GM23338 (cell line): ENCODE data around the gene GNAO1.

Source experiments
- CREB1 ChIP-seq: fragments of 250-450 bp; sonication (Bioruptor Pico); IDR thresholded peaks from 2 replicates; pipeline ENCODE4 v1.5.0; 2020; ENCODE audit warnings: low read depth, mild to moderate bottlenecking, moderate library complexity
- EZH2 ChIP-seq: fragments of 200-600 bp; sonication (generic); IDR thresholded peaks from one replicate; pipeline ENCODE4 v1.8.0; 2017; ENCODE audit warnings: antibody characterized with exemption, mild to moderate bottlenecking, low read depth; ENCODE audit not compliant: unreplicated experiment
- EZH2phosphoT487 ChIP-seq: fragments of 200-600 bp; sonication (generic); IDR thresholded peaks from one replicate; pipeline ENCODE4 v1.8.1; 2018; ENCODE audit warnings: antibody characterized with exemption; ENCODE audit not compliant: unreplicated experiment
- JUNB ChIP-seq: IDR thresholded peaks from one replicate; pipeline ENCODE4 v1.6.1; 2016; ENCODE audit warnings: antibody characterized with exemption; ENCODE audit not compliant: unreplicated experiment
- NANOG ChIP-seq: IDR thresholded peaks from 2 replicates; pipeline ENCODE4 v1.6.1; 2016; ENCODE audit warnings: antibody characterized with exemption, borderline replicate concordance
- POLR2AphosphoS5 ChIP-seq: IDR thresholded peaks from 2 replicates; pipeline ENCODE4 v1.6.1; 2016; ENCODE audit warnings: antibody characterized with exemption, low read depth
- STAT1 ChIP-seq: IDR thresholded peaks from one replicate; pipeline ENCODE4 v1.6.1; 2016; ENCODE audit warnings: antibody characterized with exemption; ENCODE audit not compliant: unreplicated experiment
- ZNF331 ChIP-seq: fragments of 250-450 bp; sonication (Bioruptor Pico); IDR thresholded peaks from 2 replicates; pipeline ENCODE4 v1.5.0; 2020; ENCODE audit warnings: low read depth, mild to moderate bottlenecking, moderate library complexity
- TF ChIP-seq, protein P1 (sequence below), 2 experiments: fragments of 200-600 bp in 1 of 2; sonication (generic) in 1 of 2; conservative IDR thresholded peaks; 2 replicates each; pipeline versions ENCODE4 v1.5.1 to v1.6.1; 2016 to 2017; ENCODE audit warnings: antibody characterized with exemption in 2 of 2, low read depth in 2 of 2, mild to moderate bottlenecking in 2 of 2, moderate library complexity in 1 of 2
- TF ChIP-seq, protein P2 (sequence below): IDR thresholded peaks from one replicate; pipeline ENCODE4 v1.6.1; 2018; ENCODE audit warnings: antibody characterized with exemption; ENCODE audit not compliant: unreplicated experiment
- TF ChIP-seq, protein P3 (sequence below): fragments of 250-450 bp; sonication (Bioruptor Pico); IDR thresholded peaks from 2 replicates; pipeline ENCODE4 v1.5.0; 2020; ENCODE audit warnings: mild to moderate bottlenecking, moderate library complexity

DNA sequence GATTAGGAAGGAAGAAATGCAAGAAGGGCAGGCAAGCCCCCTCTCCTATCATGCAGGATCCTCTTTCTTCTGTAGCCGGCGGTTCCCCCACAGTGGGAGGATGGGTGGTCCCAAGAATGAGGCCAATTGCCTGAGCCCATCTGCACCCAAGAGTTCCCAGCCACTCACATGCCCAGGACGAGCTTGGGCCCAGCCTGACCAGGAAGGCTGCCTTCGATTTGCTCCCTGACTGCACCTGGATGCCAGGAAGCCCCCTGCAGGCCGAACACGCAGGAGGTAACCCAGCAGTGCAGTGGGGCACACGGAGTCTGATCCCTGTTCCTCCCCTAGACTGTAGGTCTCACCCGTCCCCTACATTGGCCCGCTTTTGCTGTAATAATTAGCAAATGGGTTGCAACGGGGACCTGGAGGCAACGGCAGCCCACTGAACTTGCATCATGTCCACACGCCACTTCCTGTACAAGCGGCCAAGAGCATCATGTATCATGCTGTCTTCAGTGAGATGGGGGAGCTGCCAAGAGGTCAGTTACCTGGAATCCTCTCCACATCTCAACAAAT, 166.6 kb downstream of the GNAO1 start:
- TF ChIP-seq EZH2 (no peak), EZH2phosphoT487 (no peak), POLR2AphosphoS5 (no peak), CREB1 (no peak), ZNF331 (CRISPR knock-in tag) (no peak), JUNB (no peak), STAT1 (no peak), NANOG (no peak)
- TF ChIP-seq, protein P1, sequence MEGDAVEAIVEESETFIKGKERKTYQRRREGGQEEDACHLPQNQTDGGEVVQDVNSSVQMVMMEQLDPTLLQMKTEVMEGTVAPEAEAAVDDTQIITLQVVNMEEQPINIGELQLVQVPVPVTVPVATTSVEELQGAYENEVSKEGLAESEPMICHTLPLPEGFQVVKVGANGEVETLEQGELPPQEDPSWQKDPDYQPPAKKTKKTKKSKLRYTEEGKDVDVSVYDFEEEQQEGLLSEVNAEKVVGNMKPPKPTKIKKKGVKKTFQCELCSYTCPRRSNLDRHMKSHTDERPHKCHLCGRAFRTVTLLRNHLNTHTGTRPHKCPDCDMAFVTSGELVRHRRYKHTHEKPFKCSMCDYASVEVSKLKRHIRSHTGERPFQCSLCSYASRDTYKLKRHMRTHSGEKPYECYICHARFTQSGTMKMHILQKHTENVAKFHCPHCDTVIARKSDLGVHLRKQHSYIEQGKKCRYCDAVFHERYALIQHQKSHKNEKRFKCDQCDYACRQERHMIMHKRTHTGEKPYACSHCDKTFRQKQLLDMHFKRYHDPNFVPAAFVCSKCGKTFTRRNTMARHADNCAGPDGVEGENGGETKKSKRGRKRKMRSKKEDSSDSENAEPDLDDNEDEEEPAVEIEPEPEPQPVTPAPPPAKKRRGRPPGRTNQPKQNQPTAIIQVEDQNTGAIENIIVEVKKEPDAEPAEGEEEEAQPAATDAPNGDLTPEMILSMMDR (conservative IDR thresholded peaks at IDR 0.05; ENCODE audit: low read depth in 2 of 2) = peak; percentile 47 to 51
- TF ChIP-seq, protein P2, sequence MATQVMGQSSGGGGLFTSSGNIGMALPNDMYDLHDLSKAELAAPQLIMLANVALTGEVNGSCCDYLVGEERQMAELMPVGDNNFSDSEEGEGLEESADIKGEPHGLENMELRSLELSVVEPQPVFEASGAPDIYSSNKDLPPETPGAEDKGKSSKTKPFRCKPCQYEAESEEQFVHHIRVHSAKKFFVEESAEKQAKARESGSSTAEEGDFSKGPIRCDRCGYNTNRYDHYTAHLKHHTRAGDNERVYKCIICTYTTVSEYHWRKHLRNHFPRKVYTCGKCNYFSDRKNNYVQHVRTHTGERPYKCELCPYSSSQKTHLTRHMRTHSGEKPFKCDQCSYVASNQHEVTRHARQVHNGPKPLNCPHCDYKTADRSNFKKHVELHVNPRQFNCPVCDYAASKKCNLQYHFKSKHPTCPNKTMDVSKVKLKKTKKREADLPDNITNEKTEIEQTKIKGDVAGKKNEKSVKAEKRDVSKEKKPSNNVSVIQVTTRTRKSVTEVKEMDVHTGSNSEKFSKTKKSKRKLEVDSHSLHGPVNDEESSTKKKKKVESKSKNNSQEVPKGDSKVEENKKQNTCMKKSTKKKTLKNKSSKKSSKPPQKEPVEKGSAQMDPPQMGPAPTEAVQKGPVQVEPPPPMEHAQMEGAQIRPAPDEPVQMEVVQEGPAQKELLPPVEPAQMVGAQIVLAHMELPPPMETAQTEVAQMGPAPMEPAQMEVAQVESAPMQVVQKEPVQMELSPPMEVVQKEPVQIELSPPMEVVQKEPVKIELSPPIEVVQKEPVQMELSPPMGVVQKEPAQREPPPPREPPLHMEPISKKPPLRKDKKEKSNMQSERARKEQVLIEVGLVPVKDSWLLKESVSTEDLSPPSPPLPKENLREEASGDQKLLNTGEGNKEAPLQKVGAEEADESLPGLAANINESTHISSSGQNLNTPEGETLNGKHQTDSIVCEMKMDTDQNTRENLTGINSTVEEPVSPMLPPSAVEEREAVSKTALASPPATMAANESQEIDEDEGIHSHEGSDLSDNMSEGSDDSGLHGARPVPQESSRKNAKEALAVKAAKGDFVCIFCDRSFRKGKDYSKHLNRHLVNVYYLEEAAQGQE = no peak
- TF ChIP-seq, protein P3, sequence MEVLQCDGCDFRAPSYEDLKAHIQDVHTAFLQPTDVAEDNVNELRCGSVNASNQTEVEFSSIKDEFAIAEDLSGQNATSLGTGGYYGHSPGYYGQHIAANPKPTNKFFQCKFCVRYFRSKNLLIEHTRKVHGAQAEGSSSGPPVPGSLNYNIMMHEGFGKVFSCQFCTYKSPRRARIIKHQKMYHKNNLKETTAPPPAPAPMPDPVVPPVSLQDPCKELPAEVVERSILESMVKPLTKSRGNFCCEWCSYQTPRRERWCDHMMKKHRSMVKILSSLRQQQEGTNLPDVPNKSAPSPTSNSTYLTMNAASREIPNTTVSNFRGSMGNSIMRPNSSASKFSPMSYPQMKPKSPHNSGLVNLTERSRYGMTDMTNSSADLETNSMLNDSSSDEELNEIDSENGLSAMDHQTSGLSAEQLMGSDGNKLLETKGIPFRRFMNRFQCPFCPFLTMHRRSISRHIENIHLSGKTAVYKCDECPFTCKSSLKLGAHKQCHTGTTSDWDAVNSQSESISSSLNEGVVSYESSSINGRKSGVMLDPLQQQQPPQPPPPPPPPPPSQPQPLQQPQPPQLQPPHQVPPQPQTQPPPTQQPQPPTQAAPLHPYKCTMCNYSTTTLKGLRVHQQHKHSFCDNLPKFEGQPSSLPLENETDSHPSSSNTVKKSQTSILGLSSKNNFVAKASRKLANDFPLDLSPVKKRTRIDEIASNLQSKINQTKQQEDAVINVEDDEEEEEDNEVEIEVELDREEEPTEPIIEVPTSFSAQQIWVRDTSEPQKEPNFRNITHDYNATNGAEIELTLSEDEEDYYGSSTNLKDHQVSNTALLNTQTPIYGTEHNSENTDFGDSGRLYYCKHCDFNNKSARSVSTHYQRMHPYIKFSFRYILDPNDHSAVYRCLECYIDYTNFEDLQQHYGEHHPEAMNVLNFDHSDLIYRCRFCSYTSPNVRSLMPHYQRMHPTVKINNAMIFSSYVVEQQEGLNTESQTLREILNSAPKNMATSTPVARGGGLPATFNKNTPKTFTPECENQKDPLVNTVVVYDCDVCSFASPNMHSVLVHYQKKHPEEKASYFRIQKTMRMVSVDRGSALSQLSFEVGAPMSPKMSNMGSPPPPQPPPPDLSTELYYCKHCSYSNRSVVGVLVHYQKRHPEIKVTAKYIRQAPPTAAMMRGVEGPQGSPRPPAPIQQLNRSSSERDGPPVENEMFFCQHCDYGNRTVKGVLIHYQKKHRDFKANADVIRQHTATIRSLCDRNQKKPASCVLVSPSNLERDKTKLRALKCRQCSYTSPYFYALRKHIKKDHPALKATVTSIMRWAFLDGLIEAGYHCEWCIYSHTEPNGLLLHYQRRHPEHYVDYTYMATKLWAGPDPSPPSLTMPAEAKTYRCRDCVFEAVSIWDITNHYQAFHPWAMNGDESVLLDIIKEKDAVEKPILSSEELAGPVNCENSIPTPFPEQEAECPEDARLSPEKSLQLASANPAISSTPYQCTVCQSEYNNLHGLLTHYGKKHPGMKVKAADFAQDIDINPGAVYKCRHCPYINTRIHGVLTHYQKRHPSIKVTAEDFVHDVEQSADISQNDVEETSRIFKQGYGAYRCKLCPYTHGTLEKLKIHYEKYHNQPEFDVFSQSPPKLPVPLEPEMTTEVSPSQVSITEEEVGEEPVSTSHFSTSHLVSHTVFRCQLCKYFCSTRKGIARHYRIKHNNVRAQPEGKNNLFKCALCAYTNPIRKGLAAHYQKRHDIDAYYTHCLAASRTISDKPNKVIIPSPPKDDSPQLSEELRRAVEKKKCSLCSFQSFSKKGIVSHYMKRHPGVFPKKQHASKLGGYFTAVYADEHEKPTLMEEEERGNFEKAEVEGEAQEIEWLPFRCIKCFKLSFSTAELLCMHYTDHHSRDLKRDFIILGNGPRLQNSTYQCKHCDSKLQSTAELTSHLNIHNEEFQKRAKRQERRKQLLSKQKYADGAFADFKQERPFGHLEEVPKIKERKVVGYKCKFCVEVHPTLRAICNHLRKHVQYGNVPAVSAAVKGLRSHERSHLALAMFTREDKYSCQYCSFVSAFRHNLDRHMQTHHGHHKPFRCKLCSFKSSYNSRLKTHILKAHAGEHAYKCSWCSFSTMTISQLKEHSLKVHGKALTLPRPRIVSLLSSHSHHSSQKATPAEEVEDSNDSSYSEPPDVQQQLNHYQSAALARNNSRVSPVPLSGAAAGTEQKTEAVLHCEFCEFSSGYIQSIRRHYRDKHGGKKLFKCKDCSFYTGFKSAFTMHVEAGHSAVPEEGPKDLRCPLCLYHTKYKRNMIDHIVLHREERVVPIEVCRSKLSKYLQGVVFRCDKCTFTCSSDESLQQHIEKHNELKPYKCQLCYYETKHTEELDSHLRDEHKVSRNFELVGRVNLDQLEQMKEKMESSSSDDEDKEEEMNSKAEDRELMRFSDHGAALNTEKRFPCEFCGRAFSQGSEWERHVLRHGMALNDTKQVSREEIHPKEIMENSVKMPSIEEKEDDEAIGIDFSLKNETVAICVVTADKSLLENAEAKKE (CRISPR knock-in tag) = no peak
